Esophagus squamous epithelium (tissue), 5 donors: Measurements from ENCODE around the gene TTYH1. TPM values are rescaled to one million over a fixed set of nuclear protein-coding genes. Genes with fewer than 3 reads are reported as not detected.

Experiments
- DNase-seq: peaks from one replicate; lab custom pipeline; 2025; lab: John Stamatoyannopoulos, UW
- H3K27ac ChIP-seq, 4 donors: fragments of 200-600 bp; sonication (generic); one replicate each; pipeline ENCODE4 v1.5.1; 2016 to 2019; ENCODE audit warnings: mild to moderate bottlenecking in 1 of 4
- H3K27me3 ChIP-seq, 4 donors: fragments of 200-600 bp; sonication (generic); 1 replicate in 3 of 4; 2 replicates in 1 of 4; pipeline versions ENCODE4 v1.5.1 to v1.6.0; 2017 to 2021; ENCODE audit warnings: antibody characterized with exemption in 1 of 4
- H3K36me3 ChIP-seq, 3 donors: fragments of 200-600 bp; sonication (generic); one replicate each; pipeline ENCODE4 v1.5.1; 2016 to 2019
- H3K4me1 ChIP-seq, 3 donors: fragments of 200-600 bp; sonication (generic); one replicate each; pipeline ENCODE4 v1.5.1; 2017 to 2019
- H3K4me3 ChIP-seq, 4 donors: fragments of 200-600 bp; sonication (generic); 1 replicate in 3 of 4; 2 replicates in 1 of 4; pipeline ENCODE4 v1.5.1; 2016 to 2019; ENCODE audit warnings: mild to moderate bottlenecking in 2 of 4, moderate library complexity in 1 of 4
- H3K9me3 ChIP-seq, 3 donors: fragments of 200-600 bp; sonication (generic); one replicate each; pipeline ENCODE4 v1.5.1; 2016 to 2019
- POLR2A ChIP-seq, 4 donors: fragments of 450-650 bp; IDR thresholded peaks; one replicate each; pipeline ENCODE4 v1.6.1; 2017; ENCODE audit warnings: antibody characterized with exemption in 4 of 4, mild to moderate bottlenecking in 4 of 4, moderate library complexity in 3 of 4
- WGBS, 2 donors: methylation state at CpG; one replicate each; pipeline ENCODE4 v1.1.5; 2018; 5-methylcytosine and 5-hydroxymethylcytosine counted together
- intact Hi-C: fragments of 100-400 bp; cut with DNase I; formaldehyde crosslinking; loops from one replicate; pipeline ENCODE4 v1.15.0; 2022
- total RNA-seq, 4 donors: library from RNA; depleted of rRNA; stranded (reverse); fragments of >200 nt; gene quantifications; one replicate each; pipeline ENCODE4 v1.1.0, GENCODE V29; 2016
- TF ChIP-seq, protein P1 (sequence below), 6 experiments: fragments of 450-650 bp in 4 of 6; fragments of 200-600 bp in 2 of 6; sonication (generic) in 2 of 6; IDR thresholded peaks; one replicate each; pipeline ENCODE4 v1.5.1; 2016 to 2019; ENCODE audit warnings: antibody characterized with exemption in 6 of 6, mild to moderate bottlenecking in 4 of 6, moderate library complexity in 4 of 6
- donor health status: DM: yes; HTN: yes; CAD: no.

The TTYH1 gene
- total RNA-seq, 4 donors from 2014 or later = 0.44 to 4.4 (median 2.0) TPM; not detected in 1

- Histone ChIP-seq H3K27me3 (no peaks in the 10 kb centered on the region), H3K4me1 (peaks cover 13 to 54% (median 19%) of the 10 kb centered on the region in 3 donors), H3K4me3 (no peak overlapping the region), H3K9me3 (no peaks in the 10 kb centered on the region), H3K36me3 (peaks cover 74 to 100% (median 86%) of the 10 kb centered on the region in 3 donors), H3K27ac (no peak overlapping the region)
- TF ChIP-seq, protein P1, sequence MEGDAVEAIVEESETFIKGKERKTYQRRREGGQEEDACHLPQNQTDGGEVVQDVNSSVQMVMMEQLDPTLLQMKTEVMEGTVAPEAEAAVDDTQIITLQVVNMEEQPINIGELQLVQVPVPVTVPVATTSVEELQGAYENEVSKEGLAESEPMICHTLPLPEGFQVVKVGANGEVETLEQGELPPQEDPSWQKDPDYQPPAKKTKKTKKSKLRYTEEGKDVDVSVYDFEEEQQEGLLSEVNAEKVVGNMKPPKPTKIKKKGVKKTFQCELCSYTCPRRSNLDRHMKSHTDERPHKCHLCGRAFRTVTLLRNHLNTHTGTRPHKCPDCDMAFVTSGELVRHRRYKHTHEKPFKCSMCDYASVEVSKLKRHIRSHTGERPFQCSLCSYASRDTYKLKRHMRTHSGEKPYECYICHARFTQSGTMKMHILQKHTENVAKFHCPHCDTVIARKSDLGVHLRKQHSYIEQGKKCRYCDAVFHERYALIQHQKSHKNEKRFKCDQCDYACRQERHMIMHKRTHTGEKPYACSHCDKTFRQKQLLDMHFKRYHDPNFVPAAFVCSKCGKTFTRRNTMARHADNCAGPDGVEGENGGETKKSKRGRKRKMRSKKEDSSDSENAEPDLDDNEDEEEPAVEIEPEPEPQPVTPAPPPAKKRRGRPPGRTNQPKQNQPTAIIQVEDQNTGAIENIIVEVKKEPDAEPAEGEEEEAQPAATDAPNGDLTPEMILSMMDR (IDR thresholded peaks at IDR 0.05) = no peak
- no peak for TF ChIP-seq POLR2A (IDR thresholded peaks at IDR 0.05)
- WGBS, 2 donors = 83 to 100% methylated on average over 4 to 8 of the region's 40 CpGs
- intact Hi-C loops = no loop called here
- no peak for DNase-seq
Observed at GRCh38 chr19:54455786-54456422, 40.6 kb downstream of the TTYH1 start.

DNA sequence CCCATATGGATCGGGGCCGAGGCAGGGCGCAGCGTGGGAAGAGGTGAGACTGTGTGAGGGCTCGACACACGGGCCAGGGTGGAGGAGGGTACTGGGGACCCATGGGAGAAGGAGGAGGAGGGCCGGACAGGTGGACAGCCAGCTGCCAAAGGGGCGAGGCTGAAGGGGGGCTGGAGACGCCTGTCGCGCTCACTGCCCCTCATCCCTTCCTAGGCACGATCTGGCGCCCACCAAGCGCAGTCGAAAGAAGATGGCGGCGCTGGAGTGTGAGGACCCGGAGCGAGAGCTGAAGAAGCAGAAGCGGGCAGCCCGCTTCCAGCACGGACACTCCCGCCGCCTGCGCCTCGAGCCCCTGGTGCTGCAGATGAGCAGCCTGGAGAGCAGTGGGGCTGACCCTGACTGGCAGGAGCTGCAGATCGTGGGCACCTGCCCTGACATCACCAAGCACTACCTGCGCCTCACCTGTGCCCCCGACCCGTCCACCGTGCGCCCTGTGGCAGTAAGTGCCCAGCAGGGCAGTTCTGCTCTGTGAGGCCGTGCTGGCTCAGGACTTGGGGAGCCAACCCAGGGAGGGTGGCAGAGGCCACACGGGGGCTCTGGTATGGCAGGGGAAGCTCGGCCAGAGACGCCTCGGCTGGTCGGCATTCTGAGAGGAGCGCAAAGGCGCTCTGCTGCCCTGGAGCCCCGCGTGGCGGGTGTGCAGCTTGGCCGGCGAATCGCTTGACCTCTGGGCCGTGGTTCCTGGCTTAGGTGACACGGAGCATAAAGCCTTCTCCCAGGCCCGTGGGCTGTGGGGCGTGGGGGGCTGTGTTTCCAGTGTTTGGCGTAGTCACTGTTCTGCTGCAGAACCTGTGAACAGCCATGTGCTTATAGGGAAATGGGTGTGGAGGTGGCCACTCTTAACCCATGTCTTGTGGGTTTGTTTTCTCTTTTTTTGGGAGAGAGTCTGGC lies 41.4 kb downstream of the TTYH1 start:
- DNase-seq = no peak
- no peaks in the 10 kb centered on the region for H3K9me3 ChIP-seq
- WGBS, 2 donors = 89 to 90% methylated on average over 13 to 25 of the region's 51 CpGs
- H3K27me3 ChIP-seq = no peaks in the 10 kb centered on the region
- H3K36me3 ChIP-seq = peaks cover 80 to 100% (median 90%) of the 10 kb centered on the region in 3 donors
- no peak overlapping the region for H3K4me3 ChIP-seq
- no peak for TF ChIP-seq POLR2A (IDR thresholded peaks at IDR 0.05)
- intact Hi-C loops = no loop called here
- H3K4me1 ChIP-seq = peaks cover 13 to 54% (median 16%) of the 10 kb centered on the region in 3 donors
- H3K27ac ChIP-seq = no peak overlapping the region

DNA sequence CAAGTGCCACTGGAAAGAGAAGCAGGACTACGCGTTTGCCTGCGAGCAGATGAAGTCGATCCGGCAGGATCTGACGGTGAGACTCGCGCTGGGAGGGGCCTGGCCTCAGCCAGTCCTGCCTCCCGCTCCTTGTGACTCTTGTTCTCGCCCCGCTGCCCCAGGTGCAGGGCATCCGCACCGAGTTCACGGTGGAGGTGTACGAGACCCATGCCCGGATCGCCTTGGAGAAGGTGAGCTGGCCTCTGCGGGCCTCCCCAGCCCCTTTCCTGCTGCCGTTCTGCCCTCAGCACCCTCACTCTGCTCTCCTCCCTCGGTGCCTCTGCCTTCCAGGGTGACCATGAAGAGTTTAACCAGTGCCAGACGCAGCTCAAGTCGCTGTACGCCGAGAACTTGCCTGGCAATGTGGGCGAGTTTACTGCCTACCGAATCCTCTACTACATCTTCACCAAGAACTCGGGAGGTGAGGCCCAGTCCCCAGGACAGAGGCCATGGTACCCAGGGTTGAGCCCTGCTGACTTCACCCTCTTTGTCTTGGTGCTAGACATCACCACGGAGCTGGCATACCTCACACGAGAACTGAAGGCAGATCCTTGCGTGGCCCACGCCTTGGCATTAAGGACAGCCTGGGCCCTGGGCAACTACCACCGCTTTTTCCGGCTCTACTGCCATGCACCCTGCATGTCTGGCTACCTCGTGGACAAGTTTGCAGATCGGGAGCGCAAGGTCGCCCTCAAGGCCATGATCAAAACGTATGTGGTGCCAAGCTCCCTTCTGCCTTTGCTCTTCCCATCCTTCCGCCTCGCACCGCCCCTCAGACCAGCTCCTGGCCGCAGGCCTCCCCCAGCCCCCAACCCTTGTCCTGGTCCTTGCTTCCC lies 42.7 kb downstream of the TTYH1 start:
- Histone ChIP-seq H3K9me3 (no peaks in the 10 kb centered on the region), H3K36me3 (peaks cover 69 to 93% (median 78%) of the 10 kb centered on the region in 3 donors), H3K27ac (peak overlapping the region in 1 of 4 donors; percentile 14), H3K4me3 (no peak overlapping the region), H3K27me3 (no peaks in the 10 kb centered on the region), H3K4me1 (peaks cover 14 to 54% (median 23%) of the 10 kb centered on the region in 3 donors)
- no peak for DNase-seq
- intact Hi-C loops = no loop called here
- TF ChIP-seq, protein P1 (IDR thresholded peaks at IDR 0.05) = no peak
- TF ChIP-seq POLR2A (IDR thresholded peaks at IDR 0.05) = no peak
- 90 to 93% methylated on average over 23 to 33 of the region's 42 CpGs for WGBS, 2 donors

DNA sequence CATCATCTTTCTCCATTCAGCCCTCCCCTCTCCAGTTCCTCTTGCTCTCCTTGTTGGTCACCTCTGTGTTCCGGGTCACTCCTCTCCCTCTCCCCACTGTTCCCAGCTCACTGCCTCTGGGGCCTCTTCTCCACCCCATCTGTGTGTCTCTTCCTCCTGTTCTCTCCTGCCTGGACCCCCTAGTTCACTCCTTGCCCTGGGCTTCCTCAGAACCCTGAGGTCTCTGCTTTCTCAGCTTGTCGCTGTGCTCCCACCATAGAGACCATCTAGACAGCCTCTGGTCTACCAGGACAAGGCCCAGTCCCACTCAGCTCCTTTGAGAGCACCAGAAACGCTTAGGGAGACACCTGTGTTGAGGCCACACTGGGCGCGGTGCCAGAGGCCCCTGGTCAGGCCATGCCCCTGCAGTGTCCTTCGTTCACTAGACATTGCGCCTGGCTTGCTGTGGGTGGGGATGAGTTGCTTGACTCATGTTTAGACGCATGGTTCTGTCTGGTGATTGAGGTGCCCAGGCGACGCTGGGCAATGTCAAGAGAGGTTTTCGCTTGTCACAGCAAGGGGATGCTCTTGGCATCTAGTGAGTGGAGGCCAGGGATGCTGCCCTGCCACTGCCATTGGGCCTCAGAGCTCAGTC lies 43.5 kb downstream of the TTYH1 start:
- H3K36me3 ChIP-seq = peaks cover 62 to 86% (median 71%) of the 10 kb centered on the region in 3 donors
- H3K27ac ChIP-seq = no peak overlapping the region
- peaks cover 14 to 55% (median 23%) of the 10 kb centered on the region in 3 donors for H3K4me1 ChIP-seq
- H3K27me3 ChIP-seq = no peaks in the 10 kb centered on the region
- WGBS, 2 donors = 80 to 91% methylated on average over 1 to 3 of the region's 11 CpGs
- TF ChIP-seq POLR2A (IDR thresholded peaks at IDR 0.05) = no peak
- TF ChIP-seq, protein P1 (IDR thresholded peaks at IDR 0.05) = no peak
- H3K9me3 ChIP-seq = no peaks in the 10 kb centered on the region
- intact Hi-C loops = no loop called here
- no peak overlapping the region for H3K4me3 ChIP-seq
- no peak for DNase-seq
